Measurements from ENCODE around the gene DHX16. TPM values are rescaled to one million over a fixed set of nuclear protein-coding genes. Genes with fewer than 3 reads are reported as not detected.

DHX16 gene
- total and polyA plus RNA-seq, 9 of the 15 experiments (the other 6 are each of a cell fraction or from before 2014, with no cell fraction given) = 14.6 to 66.1 (median 47.5) TPM

DNA sequence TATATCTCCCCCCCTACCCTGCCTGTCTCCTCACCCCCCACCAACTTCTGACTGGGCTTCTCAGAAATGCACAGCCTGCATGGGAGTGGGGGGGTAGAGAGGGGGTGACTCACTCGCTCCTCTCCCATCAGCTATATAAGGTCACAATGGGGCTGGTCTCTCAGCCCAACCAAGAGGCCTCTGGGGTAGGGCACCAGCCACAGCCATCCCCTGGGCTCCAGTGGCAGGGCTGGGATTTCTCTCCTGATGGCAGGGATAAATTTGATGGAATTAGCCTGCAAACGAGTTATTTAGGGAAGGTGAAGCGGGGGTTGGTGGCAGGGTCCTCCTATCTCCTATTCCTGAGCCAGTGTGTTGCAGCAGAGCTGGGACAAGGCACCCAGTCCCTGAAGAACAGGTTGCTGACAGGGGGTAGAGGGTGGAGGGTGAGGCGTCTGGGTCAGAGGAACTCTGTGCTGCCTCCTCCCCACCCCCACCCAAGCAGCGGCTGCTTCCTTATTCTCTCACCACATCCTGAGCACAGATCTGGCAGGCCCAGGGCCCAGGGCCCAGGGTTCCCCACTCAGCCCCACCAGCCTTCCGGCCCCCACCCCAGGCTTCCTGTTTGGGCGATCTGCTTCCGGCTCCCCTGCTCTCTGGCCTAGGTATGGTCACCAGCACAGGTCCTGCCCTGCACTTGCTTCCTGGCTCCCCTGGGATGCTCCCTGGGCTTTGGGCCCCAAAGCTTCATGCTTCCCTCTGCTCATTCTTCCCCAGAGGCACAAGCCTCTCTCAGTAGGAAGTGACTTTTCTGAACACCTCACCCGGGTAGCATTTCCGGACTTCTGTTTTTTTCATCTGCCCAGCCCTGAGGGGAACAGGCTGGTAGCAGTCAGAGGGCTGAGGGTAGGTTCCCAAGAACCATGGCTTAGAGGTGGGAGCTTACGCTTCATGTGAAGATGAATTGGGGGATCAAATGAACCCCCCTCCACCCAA lies 9.6 kb upstream of the DHX16 start (continued):
- TF ChIP-seq, protein P1, sequence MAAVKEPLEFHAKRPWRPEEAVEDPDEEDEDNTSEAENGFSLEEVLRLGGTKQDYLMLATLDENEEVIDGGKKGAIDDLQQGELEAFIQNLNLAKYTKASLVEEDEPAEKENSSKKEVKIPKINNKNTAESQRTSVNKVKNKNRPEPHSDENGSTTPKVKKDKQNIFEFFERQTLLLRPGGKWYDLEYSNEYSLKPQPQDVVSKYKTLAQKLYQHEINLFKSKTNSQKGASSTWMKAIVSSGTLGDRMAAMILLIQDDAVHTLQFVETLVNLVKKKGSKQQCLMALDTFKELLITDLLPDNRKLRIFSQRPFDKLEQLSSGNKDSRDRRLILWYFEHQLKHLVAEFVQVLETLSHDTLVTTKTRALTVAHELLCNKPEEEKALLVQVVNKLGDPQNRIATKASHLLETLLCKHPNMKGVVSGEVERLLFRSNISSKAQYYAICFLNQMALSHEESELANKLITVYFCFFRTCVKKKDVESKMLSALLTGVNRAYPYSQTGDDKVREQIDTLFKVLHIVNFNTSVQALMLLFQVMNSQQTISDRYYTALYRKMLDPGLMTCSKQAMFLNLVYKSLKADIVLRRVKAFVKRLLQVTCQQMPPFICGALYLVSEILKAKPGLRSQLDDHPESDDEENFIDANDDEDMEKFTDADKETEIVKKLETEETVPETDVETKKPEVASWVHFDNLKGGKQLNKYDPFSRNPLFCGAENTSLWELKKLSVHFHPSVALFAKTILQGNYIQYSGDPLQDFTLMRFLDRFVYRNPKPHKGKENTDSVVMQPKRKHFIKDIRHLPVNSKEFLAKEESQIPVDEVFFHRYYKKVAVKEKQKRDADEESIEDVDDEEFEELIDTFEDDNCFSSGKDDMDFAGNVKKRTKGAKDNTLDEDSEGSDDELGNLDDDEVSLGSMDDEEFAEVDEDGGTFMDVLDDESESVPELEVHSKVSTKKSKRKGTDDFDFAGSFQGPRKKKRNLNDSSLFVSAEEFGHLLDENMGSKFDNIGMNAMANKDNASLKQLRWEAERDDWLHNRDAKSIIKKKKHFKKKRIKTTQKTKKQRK (IDR thresholded peaks at IDR 0.05; ENCODE audit: borderline replicate concordance, low read depth, low read length) = no peak
- TF ChIP-seq, protein P2, sequence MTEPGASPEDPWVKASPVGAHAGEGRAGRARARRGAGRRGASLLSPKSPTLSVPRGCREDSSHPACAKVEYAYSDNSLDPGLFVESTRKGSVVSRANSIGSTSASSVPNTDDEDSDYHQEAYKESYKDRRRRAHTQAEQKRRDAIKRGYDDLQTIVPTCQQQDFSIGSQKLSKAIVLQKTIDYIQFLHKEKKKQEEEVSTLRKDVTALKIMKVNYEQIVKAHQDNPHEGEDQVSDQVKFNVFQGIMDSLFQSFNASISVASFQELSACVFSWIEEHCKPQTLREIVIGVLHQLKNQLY (CRISPR knock-in tag; conservative IDR thresholded peaks at IDR 0.05) = no peak
- TF ChIP-seq NR2C1 (IDR thresholded peaks at IDR 0.05) (no peak), NR2C1 (tag; IDR thresholded peaks at IDR 0.05) (peak; percentile 55; the same call in 1 of the 2 replicates), CSDE1 (IDR thresholded peaks at IDR 0.05) (no peak), ZFP30 (CRISPR knock-in tag; IDR thresholded peaks at IDR 0.05; ENCODE audit: borderline replicate concordance) (no peak), SPI1 (IDR thresholded peaks at IDR 0.05; ENCODE audit: borderline replicate concordance, low read depth, low read length) (peak; percentile 63; the same call in 1 of the 2 replicates), CCNT2 (IDR thresholded peaks at IDR 0.05; ENCODE audit: borderline replicate concordance, extremely low read depth, insufficient read length, low read depth, low read length) (peak; percentile 77), HCFC1 (IDR thresholded peaks at IDR 0.05; ENCODE audit: low read depth, low read length) (peak; percentile 55), ZFX (CRISPR knock-in tag; IDR thresholded peaks at IDR 0.05) (peak; percentile 61), DACH1 (IDR thresholded peaks at IDR 0.05; ENCODE audit: partially characterized antibody) (no peak), NFIC (IDR thresholded peaks at IDR 0.05) (peak; percentile 46; the same call in 1 of the 2 replicates), RB1 (IDR thresholded peaks at IDR 0.05; ENCODE audit: low read depth) (0 out of 2 replicates have a peak, but pooled peaks have one; percentile 22), NONO (IDR thresholded peaks at IDR 0.05; ENCODE audit: low read depth in 2 of 2, low read length in 1 of 2) (no peak), JUN (IDR thresholded peaks at IDR 0.05; ENCODE audit: borderline replicate concordance, low read depth, low read length) (peak; percentile 95), JUN (CRISPR knock-in tag; IDR thresholded peaks at IDR 0.05; ENCODE audit: borderline replicate concordance) (0 out of 2 replicates have a peak, but pooled peaks have one; percentile 37), FOXM1 (IDR thresholded peaks at IDR 0.05; ENCODE audit: low read depth) (peak; percentile 35; the same call in 1 of the 2 replicates), FOXM1 (CRISPR knock-in tag; IDR thresholded peaks at IDR 0.05; ENCODE audit: low read depth) (no peak)
- TF ChIP-seq, protein P3, sequence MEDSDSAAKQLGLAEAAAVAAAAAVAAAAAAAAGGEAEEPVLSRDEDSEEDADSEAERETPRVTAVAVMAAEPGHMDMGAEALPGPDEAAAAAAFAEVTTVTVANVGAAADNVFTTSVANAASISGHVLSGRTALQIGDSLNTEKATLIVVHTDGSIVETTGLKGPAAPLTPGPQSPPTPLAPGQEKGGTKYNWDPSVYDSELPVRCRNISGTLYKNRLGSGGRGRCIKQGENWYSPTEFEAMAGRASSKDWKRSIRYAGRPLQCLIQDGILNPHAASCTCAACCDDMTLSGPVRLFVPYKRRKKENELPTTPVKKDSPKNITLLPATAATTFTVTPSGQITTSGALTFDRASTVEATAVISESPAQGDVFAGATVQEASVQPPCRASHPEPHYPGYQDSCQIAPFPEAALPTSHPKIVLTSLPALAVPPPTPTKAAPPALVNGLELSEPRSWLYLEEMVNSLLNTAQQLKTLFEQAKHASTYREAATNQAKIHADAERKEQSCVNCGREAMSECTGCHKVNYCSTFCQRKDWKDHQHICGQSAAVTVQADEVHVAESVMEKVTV (CRISPR knock-in tag; IDR thresholded peaks at IDR 0.05) = no peak
- TF ChIP-seq, protein P4, sequence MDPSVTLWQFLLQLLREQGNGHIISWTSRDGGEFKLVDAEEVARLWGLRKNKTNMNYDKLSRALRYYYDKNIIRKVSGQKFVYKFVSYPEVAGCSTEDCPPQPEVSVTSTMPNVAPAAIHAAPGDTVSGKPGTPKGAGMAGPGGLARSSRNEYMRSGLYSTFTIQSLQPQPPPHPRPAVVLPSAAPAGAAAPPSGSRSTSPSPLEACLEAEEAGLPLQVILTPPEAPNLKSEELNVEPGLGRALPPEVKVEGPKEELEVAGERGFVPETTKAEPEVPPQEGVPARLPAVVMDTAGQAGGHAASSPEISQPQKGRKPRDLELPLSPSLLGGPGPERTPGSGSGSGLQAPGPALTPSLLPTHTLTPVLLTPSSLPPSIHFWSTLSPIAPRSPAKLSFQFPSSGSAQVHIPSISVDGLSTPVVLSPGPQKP (CRISPR knock-in tag; IDR thresholded peaks at IDR 0.05) = no peak

Data from K562 (cell line).